Erythroblast (primary cell): Measurements from ENCODE around the gene GCC1.

Source experiments
- GATA1 ChIP-seq: IDR thresholded peaks from 2 replicates; pipeline ENCODE4 v1.6.1; 2011; ENCODE audit warnings: low read depth, mild to moderate bottlenecking, control low read depth, low read length, moderate library complexity
- POLR2A ChIP-seq: IDR thresholded peaks from 2 replicates; pipeline ENCODE4 v1.6.1; 2011; ENCODE audit warnings: mild to moderate bottlenecking, low read length

DNA sequence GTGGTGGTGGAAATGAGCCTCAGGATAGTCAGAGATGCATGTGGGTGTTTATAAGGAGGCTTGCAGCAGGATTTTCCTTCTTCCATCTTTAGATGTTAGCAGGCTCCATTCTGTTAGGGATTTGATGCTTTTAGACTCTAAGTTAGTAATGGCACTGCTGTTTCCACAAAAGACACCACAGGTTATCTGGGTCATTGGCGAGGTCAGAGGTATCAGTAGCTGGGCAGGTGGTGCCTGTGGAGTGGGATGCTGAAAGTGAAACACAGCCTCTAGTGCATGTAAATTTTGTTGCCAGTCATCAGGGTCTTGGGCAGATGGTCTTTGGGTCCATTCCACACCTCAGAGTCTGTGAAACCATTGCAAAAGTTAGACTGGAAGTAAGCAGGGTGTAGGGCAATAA lies 33.4 kb upstream of the GCC1 start:
- no peak for TF ChIP-seq POLR2A
- no peak for TF ChIP-seq GATA1
